Activated CD4-positive, alpha-beta T cell treated with anti-CD3 and anti-CD28 coated beads, Interleukin-2, amount 10 ng/mL, durations not matched to agents 7 days and 5 days (primary cell): ENCODE measurements around the gene HID1. TPM values are rescaled to one million over a fixed set of nuclear protein-coding genes. Genes with fewer than 3 reads are reported as not detected.
A peak's percentile ranks its signal among the peaks of the same experiment; 100 is the strongest.

Experiments used
- CTCF ChIA-PET: fragments of 350-600 bp; sonication (Branson Sonifier 250); formaldehyde crosslinking; loops from one replicate; lab custom pipeline; 2021; ENCODE audit warnings: antibody characterized with exemption; lab: Charles Lee
- POLR2A ChIA-PET: fragments of 350-600 bp; sonication (Branson Sonifier 250); formaldehyde crosslinking; loops from one replicate; lab custom pipeline; 2021; ENCODE audit warnings: antibody characterized with exemption; lab: Charles Lee
- DNase-seq: peaks from one replicate; pipeline ENCODE4 v3.0.0-alpha.2; 2020
- H3K27ac Mint-ChIP-seq: one replicate; pipeline ENCODE4 v1.8.0; 2021; ENCODE audit warnings: mild to moderate bottlenecking, moderate library complexity, mixed read lengths
- H3K27me3 Mint-ChIP-seq: one replicate; pipeline ENCODE4 v1.8.0; 2021; ENCODE audit warnings: mixed read lengths
- H3K36me3 Mint-ChIP-seq: one replicate; pipeline ENCODE4 v1.8.0; 2021; ENCODE audit warnings: low read depth, mixed read lengths
- H3K4me1 Mint-ChIP-seq: one replicate; pipeline ENCODE4 v1.8.0; 2021; ENCODE audit warnings: mixed read lengths
- H3K4me3 Mint-ChIP-seq: one replicate; pipeline ENCODE4 v1.8.0; 2021; ENCODE audit warnings: mild to moderate bottlenecking, moderate library complexity, mixed read lengths
- H3K9me3 Mint-ChIP-seq: one replicate; pipeline ENCODE4 v1.8.0; 2021; ENCODE audit warnings: mixed read lengths
- total RNA-seq, 2 experiments: library from RNA; stranded (reverse); gene quantifications; one replicate each; pipeline ENCODE4 v1.2.3, GENCODE V29; 2021

The HID1 gene
- total RNA-seq, 2 experiments from 2014 or later: 0.44 to 0.82 TPM

DNA sequence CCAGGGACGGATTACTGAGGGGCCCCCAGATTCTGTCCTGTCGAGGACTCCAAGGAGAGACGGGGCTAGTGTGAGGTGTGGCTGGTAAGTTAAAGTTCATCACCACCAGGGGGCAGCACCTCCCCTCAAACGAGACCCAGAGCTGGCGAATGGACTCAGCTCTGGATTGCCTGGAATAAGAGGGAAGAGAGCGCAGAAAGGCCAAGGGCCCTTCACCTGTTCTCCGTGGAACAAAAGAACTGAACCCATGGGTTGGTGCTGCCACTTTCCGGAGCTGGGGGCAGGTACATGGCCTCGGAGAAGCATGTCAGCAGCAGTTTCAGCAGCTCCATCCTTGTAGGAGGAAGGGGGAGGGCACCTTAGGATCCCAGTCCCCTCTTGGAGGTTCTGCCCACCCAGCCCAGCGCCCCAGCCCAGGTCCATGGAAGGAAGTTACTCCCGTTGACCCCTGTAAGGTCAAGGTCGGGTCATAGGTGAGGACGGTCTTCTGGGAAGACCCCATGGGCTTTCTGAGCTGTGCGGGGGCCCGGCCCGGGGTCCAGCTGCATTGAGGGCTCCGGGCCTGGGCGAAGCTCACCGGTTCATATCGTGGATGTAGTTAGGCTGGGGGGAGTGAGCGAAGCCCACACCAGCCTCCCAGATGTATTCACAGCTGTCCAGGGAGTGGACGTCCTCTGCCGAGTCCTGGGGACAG, 10.8 kb downstream of the HID1 start:
- POLR2A ChIA-PET: interaction anchor here (0.7 kb wide), 1 partner anchor 518 kb away, joined by 3 read pairs; no protein-coding TSS in a partner anchor
- peak; percentile 88 for DNase-seq
- Mint-ChIP-seq H3K4me1 (peaks cover 4% of the 10 kb centered on the region), H3K9me3 (no peaks in the 10 kb centered on the region), H3K27me3 (no peaks in the 10 kb centered on the region), H3K27ac (no peak overlapping the region), H3K36me3 (no peaks in the 10 kb centered on the region), H3K4me3 (no peak overlapping the region)
- CTCF ChIA-PET: interaction anchor here (0.6 to 5.0 kb wide), 34 partner anchors 10 to 791 kb away, joined by 3 to 27 read pairs (median 4); partner anchors contain the start of genes CDR2L, HID1, MIF4GD and MRPL58

- POLR2A ChIA-PET: interaction anchor here (0.6 kb wide), 1 partner anchor 172 kb away, joined by 6 read pairs; no protein-coding TSS in a partner anchor
- Mint-ChIP-seq H3K27ac (no peak overlapping the region), H3K4me3 (no peak overlapping the region), H3K27me3 (no peaks in the 10 kb centered on the region), H3K36me3 (no peaks in the 10 kb centered on the region), H3K4me1 (peaks cover 4% of the 10 kb centered on the region), H3K9me3 (no peaks in the 10 kb centered on the region)
- peak; percentile 50 for DNase-seq
- CTCF ChIA-PET: interaction anchor here (0.6 to 5.0 kb wide), 25 partner anchors 10 to 495 kb away, joined by 3 to 27 read pairs (median 4); partner anchors contain the start of genes CDR2L, MIF4GD, MRPL58 and OTOP2
These were observed 11.8 kb downstream of the HID1 start for GRCh38 chr17:74960570-74961342.

- Mint-ChIP-seq H3K9me3 (no peaks in the 10 kb centered on the region), H3K36me3 (no peaks in the 10 kb centered on the region), H3K27me3 (no peaks in the 10 kb centered on the region), H3K4me3 (no peak overlapping the region), H3K4me1 (peaks cover 4% of the 10 kb centered on the region), H3K27ac (no peak overlapping the region)
- POLR2A ChIA-PET: interaction anchor here (0.6 kb wide), 1 partner anchor 171 kb away, joined by 6 read pairs; no protein-coding TSS in a partner anchor
- DNase-seq: no peak
- CTCF ChIA-PET: interaction anchor here (0.7 to 5.0 kb wide), 15 partner anchors 9 to 280 kb away, joined by 3 to 27 read pairs (median 4); partner anchors contain the start of genes MRPL58, OTOP2 and USH1G
These were observed 12.6 kb downstream of the HID1 start for GRCh38 chr17:74959826-74960515.

DNA sequence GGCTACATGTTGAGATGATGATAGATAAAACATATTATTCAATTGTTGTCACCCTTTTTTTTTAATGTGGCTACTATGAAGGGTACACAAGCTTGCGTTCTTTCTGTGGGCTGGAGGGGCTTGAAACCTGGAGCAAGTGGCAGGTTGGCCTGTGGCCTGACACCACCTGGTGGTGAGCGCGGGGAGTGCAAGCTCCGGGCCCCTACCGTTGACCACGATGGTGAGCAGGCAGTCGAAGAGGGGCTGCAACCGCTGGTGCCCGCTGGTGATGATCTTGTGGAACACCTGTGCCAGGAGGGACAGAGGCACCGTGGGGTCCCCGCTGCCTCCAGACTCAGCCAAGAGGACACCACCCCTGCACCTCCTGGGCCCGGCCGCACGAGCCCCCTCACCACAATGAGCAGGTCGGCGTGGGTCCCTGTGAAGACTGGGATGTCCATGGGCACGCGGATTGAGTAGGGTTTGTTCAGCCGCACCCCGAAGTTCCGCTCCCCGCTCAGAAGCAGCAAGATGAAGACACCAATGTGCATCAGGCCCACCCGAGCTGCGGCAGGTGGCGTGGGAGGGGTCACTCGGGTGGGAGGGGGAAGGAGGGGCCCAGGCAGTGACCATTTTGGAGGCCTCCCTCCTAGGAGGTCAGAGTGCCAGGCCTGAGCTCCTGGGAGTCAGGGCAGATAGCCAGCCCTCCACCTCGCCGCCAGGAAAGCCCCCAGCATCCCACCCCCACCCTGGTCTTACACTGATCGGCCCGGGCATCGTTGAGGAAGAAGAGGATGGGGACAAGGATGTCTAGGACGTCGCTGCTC, 14.4 kb downstream of the HID1 start:
- Mint-ChIP-seq H3K27me3 (no peaks in the 10 kb centered on the region), H3K27ac (no peak overlapping the region), H3K36me3 (no peaks in the 10 kb centered on the region), H3K4me1 (peaks cover 4% of the 10 kb centered on the region), H3K9me3 (no peaks in the 10 kb centered on the region), H3K4me3 (no peak overlapping the region)
- ChIA-PET CTCF (interaction anchor here (0.6 to 5.0 kb wide), 17 partner anchors 9 to 243 kb away, joined by 3 to 27 read pairs (median 3); partner anchors contain the start of genes HID1, OTOP2 and USH1G), POLR2A (interaction anchor here (0.7 kb wide), 2 partner anchors 20 to 146 kb away, joined by 3 to 13 read pairs; no protein-coding TSS in a partner anchor)
- DNase-seq: peak; percentile 75

- CTCF ChIA-PET: interaction anchor here (1.8 kb wide), 1 partner anchor 35 kb away, joined by 5 read pairs; no protein-coding TSS in a partner anchor
- POLR2A ChIA-PET: no interaction called here
- no peaks in the 10 kb centered on the region for H3K27me3 Mint-ChIP-seq
- H3K9me3 Mint-ChIP-seq: no peaks in the 10 kb centered on the region
- H3K27ac Mint-ChIP-seq: no peak overlapping the region
- H3K4me1 Mint-ChIP-seq: peaks cover 2% of the 10 kb centered on the region
- H3K4me3 Mint-ChIP-seq: no peak overlapping the region
- H3K36me3 Mint-ChIP-seq: no peaks in the 10 kb centered on the region
- no peak for DNase-seq
These were observed 16.5 kb downstream of the HID1 start for GRCh38 chr17:74956093-74956492.

DNA sequence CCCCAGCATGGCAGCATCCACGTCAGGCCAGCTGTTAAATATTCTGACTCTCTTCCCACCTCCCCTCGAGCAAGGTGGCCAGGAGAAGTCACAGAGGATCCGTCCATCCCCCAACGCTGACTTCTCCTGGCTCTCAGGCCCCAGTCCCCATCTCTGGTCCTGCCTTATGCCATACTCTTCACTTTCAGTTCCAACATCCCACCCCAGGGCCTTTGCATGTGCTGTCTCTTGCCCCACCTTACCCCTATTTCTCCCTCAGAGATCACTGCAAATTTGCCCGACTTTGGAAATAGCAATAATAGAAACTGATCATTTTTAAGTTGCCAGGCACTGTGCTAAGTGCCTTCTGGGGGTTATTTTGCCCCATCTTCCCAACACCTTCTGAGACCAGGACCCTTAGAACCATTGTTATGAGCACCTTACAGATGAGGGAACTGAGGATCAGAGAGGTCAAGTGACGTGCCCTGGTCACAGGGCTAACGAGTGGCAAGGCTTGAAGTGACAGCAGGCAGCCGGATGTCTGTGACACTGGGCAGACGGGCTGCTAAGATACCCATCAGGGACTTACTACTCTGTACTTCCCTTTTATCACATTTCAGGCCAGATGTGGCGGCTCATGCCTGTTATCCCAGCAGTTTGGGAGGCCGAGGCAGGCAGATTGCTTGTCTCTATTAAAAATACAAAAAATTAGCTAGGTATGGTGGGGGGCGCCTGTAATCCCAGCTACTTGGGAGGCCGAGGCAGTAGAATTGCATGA, 17.7 kb downstream of the HID1 start:
- CTCF ChIA-PET: interaction anchor here (0.6 kb wide), 1 partner anchor 78 kb away, joined by 3 read pairs; no protein-coding TSS in a partner anchor

DNA sequence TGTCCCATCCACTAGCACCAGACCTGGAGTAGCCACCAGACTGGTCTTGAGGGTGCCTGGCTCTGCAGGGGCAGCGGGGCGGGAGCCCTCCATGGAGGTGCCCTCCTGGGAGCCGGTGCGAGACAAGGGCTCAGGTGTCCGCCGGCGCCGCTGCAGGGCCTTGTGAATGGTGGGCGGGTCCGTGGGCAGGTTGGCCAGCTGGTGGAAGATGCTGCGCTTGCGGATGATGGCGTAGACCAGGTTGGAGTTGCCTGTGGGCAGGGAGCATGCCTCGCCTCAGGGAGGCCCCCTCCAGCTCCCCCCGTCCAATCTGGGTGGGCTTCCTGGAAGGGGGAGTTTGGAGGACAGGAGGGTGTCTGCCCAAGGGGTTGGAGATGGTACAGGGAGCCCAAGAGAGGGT, 18.4 kb downstream of the HID1 start:
- Mint-ChIP-seq H3K4me1 (no peaks in the 10 kb centered on the region), H3K9me3 (no peaks in the 10 kb centered on the region), H3K4me3 (no peak overlapping the region), H3K27ac (no peak overlapping the region), H3K36me3 (no peaks in the 10 kb centered on the region), H3K27me3 (no peaks in the 10 kb centered on the region)
- ChIA-PET CTCF (interaction anchor here (0.7 to 1.0 kb wide), 2 partner anchors 72 to 179 kb away, joined by 3 read pairs; no protein-coding TSS in a partner anchor), POLR2A (no interaction called here)
- no peak for DNase-seq

More for the DNA sequence above, 17.7 kb downstream of the HID1 start:
- no peak for DNase-seq
- H3K9me3 Mint-ChIP-seq: no peaks in the 10 kb centered on the region
- no peaks in the 10 kb centered on the region for H3K27me3 Mint-ChIP-seq
- H3K27ac Mint-ChIP-seq: no peak overlapping the region
- POLR2A ChIA-PET: no interaction called here
- H3K4me3 Mint-ChIP-seq: no peak overlapping the region
- H3K36me3 Mint-ChIP-seq: no peaks in the 10 kb centered on the region
- no peaks in the 10 kb centered on the region for H3K4me1 Mint-ChIP-seq

- CTCF ChIA-PET: interaction anchor here (0.6 to 1.0 kb wide), 2 partner anchors 178 to 246 kb away, joined by 3 to 5 read pairs; no protein-coding TSS in a partner anchor
- POLR2A ChIA-PET: interaction anchor here (0.7 kb wide), 1 partner anchor 34 kb away, joined by 3 read pairs; no protein-coding TSS in a partner anchor
These were observed 19.3 kb downstream of the HID1 start for GRCh38 chr17:74953134-74953687.

DNA sequence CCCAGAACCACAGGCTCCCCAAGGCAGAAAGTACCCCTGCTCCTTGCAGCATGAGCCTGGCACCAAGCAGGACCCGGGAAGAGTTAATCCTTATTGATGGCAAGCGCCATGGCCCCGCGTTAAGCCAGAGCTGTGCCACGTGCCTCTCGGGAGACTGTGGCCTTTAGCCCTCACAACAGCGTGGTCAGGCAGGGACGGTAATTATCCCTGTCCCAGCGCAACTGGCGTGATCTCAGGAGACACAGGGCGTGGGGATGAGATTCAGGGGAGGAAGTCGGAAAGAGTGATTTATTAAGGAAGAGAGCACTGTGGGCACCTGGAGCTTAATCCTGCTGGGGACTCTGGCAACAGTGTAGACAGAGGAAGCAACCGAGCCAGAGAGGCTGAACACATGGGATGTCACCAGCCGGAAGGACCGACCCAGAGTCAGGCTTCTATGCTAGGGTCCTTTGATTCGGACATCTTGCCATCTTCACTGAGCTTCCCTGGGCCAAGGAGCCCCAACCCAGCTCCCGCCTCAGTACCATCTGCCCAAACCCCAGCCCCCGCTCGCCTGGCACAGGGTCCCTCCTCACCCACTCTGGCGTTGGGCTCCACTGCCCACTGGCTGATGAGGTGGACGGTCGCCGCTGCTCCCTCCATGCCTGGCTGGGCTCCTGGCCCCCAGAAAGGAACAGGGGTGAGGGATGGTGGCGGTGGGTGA, 20.0 kb downstream of the HID1 start:
- CTCF ChIA-PET: interaction anchor here (2.8 kb wide), 1 partner anchor 9 kb away, joined by 15 read pairs; no protein-coding TSS in a partner anchor
- no peaks in the 10 kb centered on the region for H3K36me3 Mint-ChIP-seq
- POLR2A ChIA-PET: interaction anchor here (0.7 kb wide), 1 partner anchor 33 kb away, joined by 3 read pairs; no protein-coding TSS in a partner anchor
- DNase-seq: no peak
- no peak overlapping the region for H3K4me3 Mint-ChIP-seq
- H3K27me3 Mint-ChIP-seq: no peaks in the 10 kb centered on the region
- H3K4me1 Mint-ChIP-seq: no peaks in the 10 kb centered on the region
- H3K27ac Mint-ChIP-seq: no peak overlapping the region
- no peaks in the 10 kb centered on the region for H3K9me3 Mint-ChIP-seq

More at GRCh38 chr17:74953134-74953687, 19.3 kb downstream of the HID1 start:
- no peaks in the 10 kb centered on the region for H3K27me3 Mint-ChIP-seq
- no peak overlapping the region for H3K27ac Mint-ChIP-seq
- H3K4me3 Mint-ChIP-seq: no peak overlapping the region
- no peak for DNase-seq
- H3K36me3 Mint-ChIP-seq: no peaks in the 10 kb centered on the region
- no peaks in the 10 kb centered on the region for H3K4me1 Mint-ChIP-seq
- no peaks in the 10 kb centered on the region for H3K9me3 Mint-ChIP-seq
